NCI-H226 (cell line): ENCODE measurements around the gene MRPS22.
"Not testable (repeated sequence)": the region's sequence is repeated elsewhere in the genome, so short reads cannot be mapped to it uniquely, and the experiment has no call there.

Experiments used
- DNase-seq: peaks from one replicate; pipeline ENCODE4 v3.0.0-alpha.2; 2015

The MRPS22 gene

DNA sequence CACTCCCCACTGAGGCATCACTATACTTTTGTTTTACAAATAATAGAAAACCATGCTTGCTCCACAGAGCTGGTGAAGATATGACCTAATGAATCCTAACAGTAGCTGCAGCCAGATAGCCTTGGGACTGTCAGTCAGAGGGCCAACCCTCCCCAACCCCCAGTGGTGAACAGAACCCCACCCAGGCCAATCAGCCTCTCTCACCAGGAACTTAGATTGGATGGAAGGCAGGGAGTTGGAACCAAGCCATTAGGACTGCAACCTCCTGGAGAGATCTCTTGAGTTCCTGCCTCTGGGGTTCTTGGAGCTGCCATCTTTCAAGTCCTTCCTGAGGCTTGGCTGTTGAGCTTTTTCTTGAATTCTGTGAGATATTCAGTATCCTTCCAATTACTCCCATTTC, 3.0 kb upstream of the MRPS22 start:
- DNase-seq = no peak

DNA sequence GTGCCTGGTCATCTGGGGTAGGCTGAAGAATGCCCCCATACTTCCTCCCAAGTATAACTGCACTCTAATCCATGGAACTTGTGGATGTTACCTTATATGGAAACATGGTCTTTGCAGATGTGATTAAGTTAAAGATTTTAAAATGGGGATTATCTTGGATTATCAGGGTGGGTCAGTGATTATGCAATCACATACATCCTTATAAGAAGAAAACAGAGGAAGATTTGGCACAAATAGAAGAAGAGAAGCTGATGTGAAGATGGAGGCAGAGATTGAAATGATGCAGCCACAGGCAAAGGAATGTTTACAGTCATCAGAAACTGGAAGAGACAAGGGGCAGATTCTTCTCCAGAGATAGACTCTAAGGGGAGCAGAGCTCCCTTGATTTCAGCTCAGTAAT, 1.8 kb upstream of the MRPS22 start:
- DNase-seq = no peak

DNA sequence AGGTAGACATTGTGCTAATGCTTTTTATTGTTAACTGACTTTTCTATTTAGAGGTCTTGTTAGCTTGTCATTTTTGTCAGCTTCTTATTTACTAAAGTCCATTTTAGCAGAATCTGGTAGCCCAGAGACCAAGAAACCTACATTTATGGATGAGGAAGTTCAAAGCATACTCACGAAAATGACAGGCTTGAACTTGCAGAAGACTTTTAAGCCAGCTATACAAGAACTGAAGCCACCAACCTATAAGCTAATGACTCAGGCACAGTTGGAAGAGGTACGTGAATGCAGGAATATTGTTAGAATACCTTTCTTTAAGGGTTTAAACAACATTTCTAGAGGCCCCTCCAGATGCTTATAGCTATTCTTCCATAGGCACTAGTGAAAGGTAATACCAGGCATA, 3.0 kb downstream of the MRPS22 start:
- no peak for DNase-seq

GRCh38 chr3:139353920-139354556, 10.2 kb downstream of the MRPS22 start:
- DNase-seq = peak; percentile 45

- DNase-seq = no peak
Observed at GRCh38 chr3:139354661-139355060, 10.8 kb downstream of the MRPS22 start.

DNA sequence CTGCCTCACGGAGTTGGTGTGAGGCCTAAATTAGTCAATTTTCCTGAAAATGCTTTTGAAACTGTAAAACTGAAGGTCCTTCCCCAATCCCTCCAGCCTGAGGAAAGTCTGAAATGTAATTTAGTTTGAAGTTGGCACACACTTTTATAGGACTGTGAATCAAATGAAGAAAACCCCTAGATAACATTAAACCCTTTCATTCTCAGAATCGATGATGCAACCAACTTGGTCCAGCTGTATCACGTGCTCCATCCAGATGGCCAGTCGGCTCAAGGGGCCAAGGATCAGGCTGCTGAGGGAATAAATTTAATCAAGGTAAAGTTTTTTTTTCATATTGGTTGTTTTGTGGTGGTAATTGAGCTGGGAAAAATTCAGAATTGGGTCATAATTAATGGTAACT, 11.7 kb downstream of the MRPS22 start:
- no peak for DNase-seq

DNA sequence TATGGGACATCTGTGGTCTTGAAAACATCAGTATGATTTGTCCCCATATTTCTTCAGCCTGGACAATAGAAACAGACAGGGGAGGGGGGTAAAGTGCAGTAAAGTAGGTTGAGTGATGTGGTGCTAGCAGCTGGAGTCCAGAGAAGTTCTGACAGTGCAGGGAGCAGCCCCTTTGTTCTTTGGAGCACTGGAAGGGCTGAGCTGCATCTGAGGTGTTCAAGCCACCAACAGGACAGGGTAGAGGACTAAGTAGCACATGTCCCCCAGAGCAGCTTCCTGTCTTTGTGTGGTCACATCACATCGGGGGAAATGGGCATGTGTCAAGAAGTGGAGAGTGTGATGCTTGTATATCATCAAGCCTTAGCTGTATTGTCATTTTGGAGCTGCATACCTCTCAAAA, 12.1 kb downstream of the MRPS22 start:
- DNase-seq = no peak

GRCh38 chr3:139357899-139358298, 14.1 kb downstream of the MRPS22 start:
- no peak for DNase-seq

DNA sequence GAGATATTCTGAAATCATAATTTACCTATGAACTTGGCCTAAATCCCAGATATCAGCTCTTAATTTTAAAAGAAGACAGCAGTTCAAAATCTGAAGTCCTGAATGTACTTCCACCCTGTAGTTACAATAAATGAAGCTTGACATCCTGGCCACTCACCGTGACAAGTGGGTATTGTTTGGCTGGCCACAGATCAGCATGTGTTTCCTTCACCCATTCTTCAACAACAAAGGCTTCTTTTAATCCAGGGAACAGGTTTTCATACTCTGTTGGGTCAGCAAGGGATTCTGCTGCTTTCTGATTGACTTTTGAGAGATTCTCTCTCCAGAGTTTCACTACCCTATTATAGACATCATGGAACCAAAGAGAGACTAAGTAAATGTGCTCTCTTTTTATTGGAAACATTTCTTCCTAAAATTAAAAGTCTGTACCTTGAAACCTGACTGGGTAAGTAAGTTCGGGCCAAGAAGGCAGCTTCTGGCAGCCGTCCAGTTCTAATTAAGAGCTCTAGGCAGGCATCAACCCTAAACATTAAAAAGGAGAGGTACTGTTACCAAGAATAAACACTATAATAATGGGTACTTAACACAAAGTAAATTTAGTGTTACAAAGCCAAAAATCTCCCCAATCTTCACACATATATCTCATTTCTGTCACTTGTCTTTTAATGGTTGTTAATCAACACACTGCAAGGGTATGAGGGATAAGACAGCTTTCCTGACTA, 15.2 kb downstream of the MRPS22 start:
- DNase-seq = no peak

- no peak for DNase-seq
Observed at GRCh38 chr3:139361276-139361675, 17.5 kb downstream of the MRPS22 start.

- no peak for DNase-seq
Observed at GRCh38 chr3:139364549-139364948, 20.7 kb downstream of the MRPS22 start.

DNA sequence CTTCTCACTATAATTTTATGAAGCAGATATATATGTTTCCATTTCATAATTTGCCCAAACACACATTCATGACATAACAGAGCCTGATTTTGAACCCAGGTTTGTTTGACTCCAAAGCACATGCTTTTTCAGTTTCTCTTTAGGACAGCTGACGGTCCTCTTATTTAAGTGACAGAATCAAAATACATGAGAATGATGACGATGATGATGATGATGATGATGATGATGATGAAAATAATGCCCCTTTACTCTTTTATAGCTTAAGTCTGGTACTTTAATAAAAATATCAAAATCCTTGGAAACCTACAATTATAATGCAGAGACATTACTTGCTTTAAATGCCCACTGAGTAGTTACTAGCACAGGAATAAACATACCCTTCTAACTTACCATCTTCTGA, 30.3 kb downstream of the MRPS22 start:
- no peak for DNase-seq

DNA sequence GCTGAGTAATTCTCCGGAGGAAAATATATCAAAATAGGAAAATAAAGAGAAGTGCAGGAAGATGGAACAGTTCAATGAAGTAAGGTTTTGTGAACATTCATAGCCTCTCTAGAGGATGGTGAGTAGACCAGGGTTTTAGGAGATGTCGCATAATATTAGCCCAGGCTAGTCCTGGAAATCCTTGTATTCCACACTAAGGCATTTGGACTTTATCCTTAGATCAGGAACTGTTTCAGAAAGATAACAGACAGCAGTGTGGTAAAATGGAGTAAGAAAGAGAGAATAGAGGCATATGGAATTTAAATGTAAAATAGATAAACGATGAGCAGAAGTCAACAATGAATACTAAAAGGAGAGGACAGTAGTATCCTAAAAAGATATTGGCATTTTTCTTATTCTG, 33.6 kb downstream of the MRPS22 start:
- DNase-seq = no peak

DNA sequence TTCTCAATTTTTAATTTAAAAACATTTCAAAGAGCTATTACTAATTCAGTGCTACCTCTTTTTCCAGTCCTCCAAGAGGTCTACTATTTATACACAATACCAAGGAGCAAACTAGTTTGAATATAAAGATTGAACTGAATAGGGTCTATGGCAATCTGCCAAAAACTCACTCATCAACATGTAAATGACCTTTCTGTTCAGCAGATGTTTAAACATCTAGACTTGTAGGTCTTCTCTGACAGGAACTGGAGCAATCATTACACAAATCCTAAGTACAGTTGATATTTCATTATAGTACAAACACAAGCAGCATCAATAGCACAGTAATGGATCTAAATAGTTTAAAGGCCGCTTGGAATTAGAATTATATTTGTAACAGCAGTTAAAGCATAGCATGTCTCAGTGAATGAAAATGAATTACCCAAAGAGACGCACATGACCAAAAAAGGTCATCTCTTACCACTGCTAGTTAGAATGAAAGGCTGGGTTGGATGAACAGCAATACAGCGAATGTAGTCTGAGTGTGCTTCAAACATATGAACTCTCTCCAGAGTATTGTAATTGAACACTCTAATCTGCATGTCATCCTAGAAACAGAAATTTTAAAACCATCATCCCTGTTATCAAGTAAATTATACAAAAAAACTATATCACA, 34.9 kb downstream of the MRPS22 start:
- no peak for DNase-seq

GRCh38 chr3:139380575-139380974, 36.8 kb downstream of the MRPS22 start:
- DNase-seq = no peak

- DNase-seq = not testable (repeated sequence)
Observed at GRCh38 chr3:139382291-139382690, 38.5 kb downstream of the MRPS22 start.

DNA sequence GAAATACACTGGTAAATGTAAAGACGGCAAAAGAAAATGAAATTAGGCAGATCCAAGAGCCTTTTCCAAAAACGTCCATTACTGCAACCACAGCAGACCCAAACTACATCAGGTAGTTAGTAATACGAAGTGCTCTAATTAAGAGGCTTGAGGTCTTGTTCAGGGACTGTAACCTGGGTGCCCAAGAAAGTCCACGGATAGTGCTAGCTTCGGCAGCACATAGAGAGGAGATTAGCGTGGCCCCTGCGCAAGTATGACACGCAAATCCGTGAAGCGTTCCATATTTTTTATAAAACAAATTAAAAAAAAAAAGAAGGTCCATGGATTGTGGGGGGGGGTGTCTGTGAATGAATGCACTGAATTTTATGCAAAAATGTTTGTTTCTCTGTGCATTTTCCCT, 44.3 kb downstream of the MRPS22 start:
- DNase-seq = no peak

DNA sequence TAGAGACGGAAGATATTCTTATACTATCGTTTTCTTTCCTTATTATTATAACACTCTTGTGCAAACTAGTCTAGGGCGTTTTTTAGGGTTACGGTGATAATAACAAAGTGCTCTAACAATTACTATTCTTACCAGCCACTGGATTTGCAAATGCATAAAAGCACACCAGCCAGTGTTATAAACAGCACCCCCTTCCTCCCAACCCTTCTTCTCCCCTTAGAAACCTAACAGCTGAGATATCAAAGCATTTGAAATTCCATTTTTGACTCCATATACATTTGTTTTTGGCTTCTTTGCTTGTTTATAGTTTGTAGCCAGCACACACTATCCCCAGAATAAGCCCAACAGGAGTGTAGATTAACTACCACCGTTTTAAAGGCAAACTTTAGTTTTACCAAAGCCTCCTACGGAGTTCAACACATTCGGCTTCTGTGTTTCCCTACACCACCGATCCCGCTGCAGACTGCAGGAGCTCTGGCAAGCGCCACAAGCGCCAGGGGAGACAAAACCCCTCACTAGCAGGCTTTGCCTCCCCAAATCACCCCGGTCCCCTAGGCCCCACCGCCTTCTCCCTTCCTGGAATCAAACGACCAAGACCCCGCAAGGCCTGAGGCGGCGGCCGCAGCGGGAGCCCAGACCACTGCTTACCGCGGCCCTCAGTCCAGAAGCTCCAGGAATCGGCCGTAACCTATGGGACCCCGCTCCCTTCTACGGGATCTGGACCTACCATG, 45.2 kb downstream of the MRPS22 start:
- no peak for DNase-seq

DNA sequence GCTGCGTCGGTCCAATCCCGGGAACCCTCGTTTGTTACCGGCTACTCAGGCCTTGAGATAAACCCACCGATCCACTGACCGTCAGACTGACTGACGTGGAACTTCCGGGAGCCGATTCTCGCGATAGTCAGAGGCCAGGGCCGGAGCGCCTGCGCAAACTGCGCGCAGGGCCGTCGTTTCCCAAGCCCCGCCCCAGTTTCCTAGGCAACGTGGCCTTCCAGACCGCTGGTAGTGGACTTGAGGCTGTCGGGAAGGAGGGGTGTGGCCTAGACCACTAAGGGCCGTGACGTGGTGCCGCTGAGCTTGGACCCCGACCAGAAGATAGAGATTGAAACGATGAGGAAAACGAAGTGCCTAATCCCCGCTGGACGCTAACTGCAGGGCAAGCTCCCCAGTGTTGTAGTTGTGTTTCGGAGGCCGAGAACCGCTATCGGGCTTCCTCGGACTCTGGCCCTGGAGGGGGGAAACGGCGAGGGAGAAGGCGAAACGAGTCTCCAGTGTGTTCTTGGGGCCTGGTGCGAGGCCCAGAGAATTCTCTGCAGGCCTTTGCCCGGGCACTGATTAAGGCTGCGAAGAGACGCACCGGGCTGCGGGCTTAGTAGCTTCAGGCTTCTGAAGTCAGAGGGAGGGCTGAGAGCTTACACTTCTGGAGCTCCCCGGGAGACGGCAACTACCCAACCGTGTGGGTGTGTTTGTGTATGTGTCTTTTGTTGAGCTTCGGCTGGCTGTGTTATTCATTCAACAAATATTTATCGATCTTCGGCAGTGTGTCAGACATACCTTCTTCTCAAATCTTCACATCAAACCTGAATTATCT, 45.9 kb downstream of the MRPS22 start, which contains the start of gene COPB2:
Gene COPB2, minus strand, starts transcription at position 96 of the 817 bp plus-strand sequence. CDS start 97 bp downstream, outside the sequence.
- DNase-seq = peak; percentile 95

- peak; percentile 21 for DNase-seq
Observed at GRCh38 chr3:139394116-139394515, 50.3 kb downstream of the MRPS22 start.

DNA sequence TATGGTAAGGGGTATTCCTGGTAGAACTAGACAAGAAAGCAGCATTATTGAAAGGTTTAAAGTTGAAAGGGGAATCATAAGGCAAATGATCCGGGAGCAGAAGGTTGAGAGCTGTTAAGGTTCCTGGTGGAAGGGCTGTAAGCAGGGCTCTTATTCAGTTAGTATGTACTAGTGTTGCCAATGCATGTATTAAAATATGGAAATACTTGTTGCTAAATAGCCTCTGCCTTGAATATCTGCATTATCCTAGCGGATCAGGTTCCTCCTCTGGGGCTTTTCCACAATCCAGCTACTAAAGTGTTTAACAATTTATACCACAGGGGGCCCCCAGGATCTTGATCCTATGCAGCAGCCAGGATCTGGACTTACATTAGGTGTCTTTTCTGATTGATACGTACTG, 52.9 kb downstream of the MRPS22 start:
- DNase-seq = no peak

- DNase-seq = not testable (repeated sequence)
Observed at GRCh38 chr3:139401155-139401554, 57.3 kb downstream of the MRPS22 start.
